C1 segment of cervical spinal cord (tissue), 14 donors: ENCODE data around the gene BTBD7.

Source experiments
- DNase-seq, 14 donors: peaks; one replicate each; lab custom pipeline; 2025; lab: John Stamatoyannopoulos, UW

The BTBD7 gene

GRCh38 chr14:93331002-93331727 lies 1.7 kb downstream of the BTBD7 start:
- peak in 1 of 14 donors; percentile 4 for DNase-seq

- DNase-seq = no peak
These were observed 2.2 kb downstream of the BTBD7 start for GRCh38 chr14:93330609-93331000.

GRCh38 chr14:93329965-93330608 lies 2.7 kb downstream of the BTBD7 start:
- no peak for DNase-seq

GRCh38 chr14:93328546-93328945 lies 4.3 kb downstream of the BTBD7 start:
- no peak for DNase-seq

- no peak for DNase-seq
These were observed 6.6 kb downstream of the BTBD7 start for GRCh38 chr14:93326196-93326595.

- DNase-seq = no peak
These were observed 9.1 kb downstream of the BTBD7 start for GRCh38 chr14:93323600-93324174.

- DNase-seq = no peak
These were observed 9.8 kb downstream of the BTBD7 start for GRCh38 chr14:93322929-93323599.

GRCh38 chr14:93320489-93320888 lies 12.3 kb downstream of the BTBD7 start:
- DNase-seq = no peak

GRCh38 chr14:93319958-93320357 lies 12.9 kb downstream of the BTBD7 start:
- DNase-seq = no peak

GRCh38 chr14:93319494-93319893 lies 13.3 kb downstream of the BTBD7 start:
- DNase-seq = no peak

- DNase-seq = no peak
These were observed 13.9 kb downstream of the BTBD7 start for GRCh38 chr14:93318927-93319326.

- DNase-seq = no peak
These were observed 14.7 kb downstream of the BTBD7 start for GRCh38 chr14:93317875-93318807.

- DNase-seq = no peak
These were observed 15.5 kb downstream of the BTBD7 start for GRCh38 chr14:93317210-93317874.

GRCh38 chr14:93316716-93317115 lies 16.1 kb downstream of the BTBD7 start:
- no peak for DNase-seq

- no peak for DNase-seq
These were observed 17.3 kb downstream of the BTBD7 start for GRCh38 chr14:93315575-93315974.

GRCh38 chr14:93311082-93311481 lies 21.8 kb downstream of the BTBD7 start:
- no peak for DNase-seq

GRCh38 chr14:93309427-93309966 lies 23.3 kb downstream of the BTBD7 start:
- no peak for DNase-seq

GRCh38 chr14:93308686-93309345 lies 24.0 kb downstream of the BTBD7 start:
- no peak for DNase-seq

- DNase-seq = no peak
These were observed 26.0 kb downstream of the BTBD7 start for GRCh38 chr14:93306812-93307211.
